K562 (cell line): ENCODE measurements around the gene DYRK1A. TPM values are rescaled to one million over a fixed set of nuclear protein-coding genes. Genes with fewer than 3 reads are reported as not detected.

Experiments used
- ARID1B ChIP-seq: fragments of 450-650 bp; IDR thresholded peaks from 2 replicates; pipeline ENCODE4 v1.6.1; 2016; ENCODE audit warnings: antibody characterized with exemption, mild to moderate bottlenecking, inconsistent platforms
- ARID3A ChIP-seq: IDR thresholded peaks from 2 replicates; pipeline ENCODE4 v1.6.1; 2012; ENCODE audit warnings: low read depth, low read length, improper control_type of control experiment, borderline replicate concordance
- BACH1 ChIP-seq: fragments of 200-800 bp; sonication (Bioruptor generic); IDR thresholded peaks from 2 replicates; pipeline ENCODE4 v1.6.1; 2016; ENCODE audit warnings: missing genetic modification characterization, missing compliant biosample characterization
- BRD4 ChIP-seq: fragments of 200-600 bp; sonication (generic); IDR thresholded peaks from 2 replicates; pipeline ENCODE4 v1.6.1; 2017; ENCODE audit warnings: inconsistent platforms
- CC2D1A ChIP-seq: fragments of 450-650 bp; IDR thresholded peaks from 2 replicates; pipeline ENCODE4 v1.6.1; 2017; ENCODE audit warnings: mild to moderate bottlenecking
- CHD4 ChIP-seq: fragments of 200-600 bp; sonication (generic); IDR thresholded peaks from 3 replicates; pipeline ENCODE4 v1.6.1; 2012; ENCODE audit warnings: low read depth, mild to moderate bottlenecking, mixed read lengths, low read length, inconsistent platforms; ENCODE audit not compliant: insufficient read depth, insufficient replicate concordance, poor library complexity, severe bottlenecking
- E2F6 ChIP-seq, 2 experiments: IDR thresholded peaks; 2 replicates each; pipeline ENCODE4 v1.6.1; 2011; ENCODE audit warnings: borderline replicate concordance in 1 of 2, control low read depth in 1 of 2, low read depth in 1 of 2, low read length in 1 of 2, mild to moderate bottlenecking in 1 of 2, mixed read lengths in 1 of 2, moderate library complexity in 1 of 2; ENCODE audit not compliant: insufficient read depth in 1 of 2, insufficient read length in 1 of 2, poor library complexity in 1 of 2, severe bottlenecking in 1 of 2; ENCODE audit errors: extremely low read depth in 1 of 2
- EZH2 ChIP-seq: IDR thresholded peaks from 2 replicates; pipeline ENCODE4 v1.6.1; 2012; ENCODE audit warnings: low read depth, mild to moderate bottlenecking, inconsistent platforms, low read length, borderline replicate concordance
- HMGXB4 ChIP-seq: sonication (generic); formaldehyde crosslinking; IDR thresholded peaks from 2 replicates; pipeline ENCODE4 v1.8.1; 2023; ENCODE audit warnings: mild to moderate bottlenecking, missing genetic modification reagents
- IFI16 ChIP-seq: fragments of 250-450 bp; sonication (Bioruptor Pico); IDR thresholded peaks from 2 replicates; pipeline ENCODE4 v2.1.2; 2022; ENCODE audit warnings: mild to moderate bottlenecking, inconsistent platforms
- MBD2 ChIP-seq: sonication (generic); IDR thresholded peaks from 2 replicates; pipeline ENCODE4 v1.6.1; 2016; ENCODE audit warnings: low read depth, borderline replicate concordance
- MCM3 ChIP-seq: fragments of 450-650 bp; IDR thresholded peaks from 2 replicates; pipeline ENCODE4 v1.6.1; 2016
- NCOA2 ChIP-seq, 2 experiments: fragments of 450-650 bp; IDR thresholded peaks; 2 replicates each; pipeline ENCODE4 v1.6.1; 2018; ENCODE audit warnings: mild to moderate bottlenecking in 2 of 2, moderate library complexity in 1 of 2; ENCODE audit not compliant: partially characterized antibody in 2 of 2
- NFRKB ChIP-seq: fragments of 450-650 bp; IDR thresholded peaks from 2 replicates; pipeline ENCODE4 v1.6.1; 2016; ENCODE audit warnings: low read depth
- NRF1 ChIP-seq, 2 experiments: fragments of 450-650 bp; IDR thresholded peaks in 1 of 2; conservative IDR thresholded peaks in 1 of 2; 2 replicates each; pipeline ENCODE4 v1.6.1; 2014; ENCODE audit warnings: mild to moderate bottlenecking in 2 of 2
- SLC30A9 ChIP-seq: fragments of 250-450 bp; sonication (Bioruptor Pico); IDR thresholded peaks from 2 replicates; pipeline ENCODE4 v1.8.0; 2022; ENCODE audit warnings: mild to moderate bottlenecking, moderate library complexity
- USF2 ChIP-seq: sonication (generic); formaldehyde crosslinking; IDR thresholded peaks from 2 replicates; pipeline ENCODE4 v1.5.0; 2020; ENCODE audit warnings: missing genetic modification reagents
- ZC3H8 ChIP-seq: fragments of 450-650 bp; IDR thresholded peaks from 2 replicates; pipeline ENCODE4 v1.6.1; 2017
- ZNF239 ChIP-seq: fragments of 250-450 bp; sonication (Bioruptor Pico); IDR thresholded peaks from 2 replicates; pipeline ENCODE4 v1.4.0; 2020; ENCODE audit warnings: mild to moderate bottlenecking
- ZNF398 ChIP-seq: fragments of 250-450 bp; sonication (Bioruptor Pico); IDR thresholded peaks from 2 replicates; pipeline ENCODE4 v1.8.0; 2021; ENCODE audit warnings: moderate library complexity, mild to moderate bottlenecking, inconsistent platforms
- ZNF57 ChIP-seq: fragments of 450-650 bp; formaldehyde crosslinking; IDR thresholded peaks from 2 replicates; pipeline ENCODE4 v1.4.0; 2020; ENCODE audit warnings: mild to moderate bottlenecking, moderate library complexity
- ZNF695 ChIP-seq: fragments of 450-650 bp; formaldehyde crosslinking; IDR thresholded peaks from 2 replicates; pipeline ENCODE4 v1.4.0; 2020; ENCODE audit warnings: mild to moderate bottlenecking, moderate library complexity
- polyA plus RNA-seq, 8 experiments: library from polyadenylated mRNA; depleted of rRNA in 4 of 8; stranded (reverse) in 5 of 8; unstranded in 3 of 8; fragments of >200 nt; fragmentation: Nextera tagmentation in 2 of 8; fragmentation: Illumina TruSeq in 1 of 8; extraction: Ambion mirVana in 2 of 8; extraction: Trizol in 1 of 8; gene quantifications; 2 replicates each; pipeline versions ENCODE4 v1.2.1 to v1.2.3, GENCODE V29; 2011 to 2014; ENCODE audit warnings: inconsistent platforms in 1 of 8, missing spikeins in 1 of 8
- total RNA-seq, 7 experiments: library from RNA; depleted of rRNA in 6 of 7; stranded (reverse); fragments of >200 nt in 6 of 7; fragmentation: Illumina TruSeq in 2 of 7; extraction: Trizol in 2 of 7; gene quantifications; 2 replicates each; pipeline versions ENCODE4 v1.2.1 to v1.2.3, GENCODE V29; 2011 to 2021; ENCODE audit warnings: low replicate concordance in 1 of 7

Gene DYRK1A
- total and polyA plus RNA-seq, 9 of the 15 experiments (the other 6 are each of a cell fraction or from before 2014, with no cell fraction given) = 3.7 to 64.8 (median 42.3) TPM

DNA sequence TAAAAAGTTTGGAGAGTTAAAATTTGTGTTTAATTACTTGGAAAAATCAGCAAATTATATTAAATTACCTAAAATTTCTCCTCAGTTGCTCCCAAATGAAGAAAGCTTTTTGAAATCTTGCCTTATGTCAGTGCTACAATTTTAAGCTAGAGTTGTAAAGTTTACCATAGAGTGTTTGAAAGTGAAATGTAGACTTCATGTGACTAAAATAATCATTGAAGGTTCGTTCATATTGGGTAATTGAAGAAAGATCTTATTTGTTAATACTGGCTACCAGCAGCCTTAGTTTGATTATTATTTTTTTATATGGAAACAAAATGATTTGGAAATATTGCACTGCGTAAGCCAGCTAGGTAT lies 4.4 kb downstream of the DYRK1A start (continued):
- no peak for TF ChIP-seq MBD2
- TF ChIP-seq NRF1 (conservative IDR thresholded peaks at IDR 0.05 in 1 of 2, IDR thresholded peaks at IDR 0.05 in 1 of 2) = no peak
- TF ChIP-seq E2F6 (IDR thresholded peaks at IDR 0.05; ENCODE audit: borderline replicate concordance in 1 of 2, extremely low read depth in 1 of 2, insufficient read depth in 1 of 2, insufficient read length in 1 of 2, low read depth in 1 of 2, low read length in 1 of 2, poor library complexity in 1 of 2, severe bottlenecking in 1 of 2) = no peak
- TF ChIP-seq EZH2 = no peak
- TF ChIP-seq ARID3A = 0 out of 2 replicates have a peak, but pooled peaks have one; percentile 11
- 0 out of 2 replicates have a peak, but pooled peaks have one; percentile 2 for TF ChIP-seq BRD4
- no peak for TF ChIP-seq CC2D1A
- TF ChIP-seq BACH1 (tag) = peak; percentile 15; the same call in 1 of the 2 replicates
- TF ChIP-seq IFI16 = no peak
- TF ChIP-seq ZNF239 (CRISPR knock-in tag) = no peak
- no peak for TF ChIP-seq ZNF57 (CRISPR knock-in tag)
- no peak for TF ChIP-seq ZNF398
- no peak for TF ChIP-seq NCOA2 (IDR thresholded peaks at IDR 0.05; ENCODE audit: partially characterized antibody in 2 of 2)
- no peak for TF ChIP-seq NFRKB
- TF ChIP-seq HMGXB4 = no peak
- no peak for TF ChIP-seq MCM3
- no peak for TF ChIP-seq ARID1B
- TF ChIP-seq CHD4 = peak; percentile 41
- no peak for TF ChIP-seq ZNF695 (CRISPR knock-in tag)
- TF ChIP-seq SLC30A9 (CRISPR knock-in tag) = no peak
- no peak for TF ChIP-seq ZC3H8
- no peak for TF ChIP-seq USF2 (CRISPR knock-in tag)
